ENCODE results near the gene ANKRD42. TPM values are rescaled to one million over a fixed set of nuclear protein-coding genes. Genes with fewer than 3 reads are reported as not detected.

Gene ANKRD42
- total RNA-seq (13.9 and 17.5 TPM in 2 replicates), polyA plus RNA-seq (6.5 and 7.1 TPM in 2 replicates), polyA minus RNA-seq (ENCODE audit: low replicate concordance) (2.1 and 7.9 TPM in 2 replicates)
- 8.3 and 10.1 TPM in 2 replicates for polyA plus RNA-seq (2012)

- peaks cover 1% of the 10 kb centered on the region for H3K36me3 ChIP-seq (ENCODE audit: control insufficient read depth, insufficient read depth, low read length)
- H3K27ac ChIP-seq (ENCODE audit: insufficient read depth, low read length): peak within 1 kb of the TSS; percentile 97
- H2AFZ ChIP-seq (ENCODE audit: low read length): peak within 1 kb of the TSS; percentile 79
- peak; percentile 94 to 95 for DNase-seq (ENCODE audit: low read depth in 2 of 2)
- H3K27me3 ChIP-seq (ENCODE audit: control insufficient read depth, insufficient read depth, low read length): no peaks in the 10 kb centered on the region
- H3K79me2 ChIP-seq (ENCODE audit: control insufficient read depth, insufficient read depth, low read length): peaks cover 19% of the 10 kb centered on the region
- peaks cover 2% of the 10 kb centered on the region for H3K4me1 ChIP-seq (ENCODE audit: control insufficient read depth, extremely low read depth, insufficient read depth, low read length)
- no peaks in the 10 kb centered on the region for H4K20me1 ChIP-seq (ENCODE audit: control insufficient read depth, extremely low read depth, insufficient read depth, low read length)
- H3K4me2 ChIP-seq (ENCODE audit: extremely low read depth, insufficient read depth, low read length): peak within 1 kb of the TSS; percentile 96
- H3K9ac ChIP-seq (ENCODE audit: insufficient read depth, low read length): peak within 1 kb of the TSS; percentile 90
- peak within 1 kb of the TSS; percentile 36 to 83 (median 74) for H3K4me3 ChIP-seq (replicated peaks in 1 of 4; ENCODE audit: control extremely low read depth in 1 of 4, insufficient read depth in 1 of 4, low read depth in 3 of 4, low read length in 4 of 4)
- TF ChIP-seq EZH2 (IDR thresholded peaks at IDR 0.05; ENCODE audit: low read length, missing control alignments) (no peak), CTCF (conservative IDR thresholded peaks at IDR 0.05 in 1 of 2, IDR thresholded peaks at IDR 0.05 in 1 of 2; ENCODE audit: low read depth in 1 of 2, low read length in 2 of 2) (no peak)
- no peaks in the 10 kb centered on the region for H3K9me3 ChIP-seq (ENCODE audit: control insufficient read depth, insufficient read depth, low read depth, low read length)
Measured at GRCh38 chr11:83193315-83194280, at the start of gene ANKRD42. ANKRD42 (plus strand) TSS chr11:83193712; CDS start chr11:83194671, 959 bp downstream.

GRCh38 chr11:83147895-83148294 lies 45.6 kb upstream of the ANKRD42 start:
- TF ChIP-seq EZH2 (IDR thresholded peaks at IDR 0.05; ENCODE audit: low read length, missing control alignments) (no peak), CTCF (conservative IDR thresholded peaks at IDR 0.05 in 1 of 2, IDR thresholded peaks at IDR 0.05 in 1 of 2; ENCODE audit: low read depth in 1 of 2, low read length in 2 of 2) (no peak)
- Histone ChIP-seq H2AFZ (ENCODE audit: low read length) (no peak overlapping the region), H3K4me1 (ENCODE audit: control insufficient read depth, extremely low read depth, insufficient read depth, low read length) (no peaks in the 10 kb centered on the region), H3K4me2 (ENCODE audit: extremely low read depth, insufficient read depth, low read length) (no peak overlapping the region), H4K20me1 (ENCODE audit: control insufficient read depth, extremely low read depth, insufficient read depth, low read length) (no peaks in the 10 kb centered on the region), H3K9me3 (ENCODE audit: control insufficient read depth, insufficient read depth, low read depth, low read length) (no peaks in the 10 kb centered on the region), H3K27me3 (ENCODE audit: control insufficient read depth, insufficient read depth, low read length) (no peaks in the 10 kb centered on the region), H3K79me2 (ENCODE audit: control insufficient read depth, insufficient read depth, low read length) (no peaks in the 10 kb centered on the region), H3K36me3 (ENCODE audit: control insufficient read depth, insufficient read depth, low read length) (no peaks in the 10 kb centered on the region), H3K27ac (ENCODE audit: insufficient read depth, low read length) (no peak overlapping the region), H3K9ac (ENCODE audit: insufficient read depth, low read length) (no peak overlapping the region), H3K4me3 (replicated peaks in 1 of 4; ENCODE audit: control extremely low read depth in 1 of 4, insufficient read depth in 1 of 4, low read depth in 3 of 4, low read length in 4 of 4) (no peak overlapping the region)
- no peak for DNase-seq (ENCODE audit: low read depth in 2 of 2)

- Histone ChIP-seq H3K4me3 (replicated peaks in 1 of 4; ENCODE audit: control extremely low read depth in 1 of 4, insufficient read depth in 1 of 4, low read depth in 3 of 4, low read length in 4 of 4) (no peak overlapping the region), H3K79me2 (ENCODE audit: control insufficient read depth, insufficient read depth, low read length) (no peaks in the 10 kb centered on the region), H3K4me2 (ENCODE audit: extremely low read depth, insufficient read depth, low read length) (no peak overlapping the region), H4K20me1 (ENCODE audit: control insufficient read depth, extremely low read depth, insufficient read depth, low read length) (no peaks in the 10 kb centered on the region), H3K9ac (ENCODE audit: insufficient read depth, low read length) (no peak overlapping the region), H2AFZ (ENCODE audit: low read length) (no peak overlapping the region), H3K9me3 (ENCODE audit: control insufficient read depth, insufficient read depth, low read depth, low read length) (no peaks in the 10 kb centered on the region), H3K36me3 (ENCODE audit: control insufficient read depth, insufficient read depth, low read length) (no peaks in the 10 kb centered on the region), H3K27me3 (ENCODE audit: control insufficient read depth, insufficient read depth, low read length) (no peaks in the 10 kb centered on the region), H3K27ac (ENCODE audit: insufficient read depth, low read length) (no peak overlapping the region), H3K4me1 (ENCODE audit: control insufficient read depth, extremely low read depth, insufficient read depth, low read length) (no peaks in the 10 kb centered on the region)
- no peak for DNase-seq (ENCODE audit: low read depth in 2 of 2)
- no peak for TF ChIP-seq CTCF (conservative IDR thresholded peaks at IDR 0.05 in 1 of 2, IDR thresholded peaks at IDR 0.05 in 1 of 2; ENCODE audit: low read depth in 1 of 2, low read length in 2 of 2)
Measured at GRCh38 chr11:83150450-83150849, 43.1 kb upstream of the ANKRD42 start.
